GM19099 (cell line): ENCODE measurements around the gene TESPA1.

Source experiments
- POLR2A ChIP-seq: IDR thresholded peaks from 3 replicates; pipeline ENCODE4 v1.6.1; 2011; ENCODE audit warnings: low read depth; ENCODE audit not compliant: insufficient read length; ENCODE audit errors: extremely low read depth

Gene TESPA1

GRCh38 chr12:54984658-54985376 is at the start of gene TESPA1:
Gene TESPA1, minus strand, starts transcription at chr12:54984762. Its CDS starts 10,200 bp downstream, at chr12:54974562.
- peak; percentile 87 for TF ChIP-seq POLR2A

- TF ChIP-seq POLR2A: no peak
Observed at GRCh38 chr12:55034218-55034617, 49.7 kb upstream of the TESPA1 start.

- no peak for TF ChIP-seq POLR2A
Observed at GRCh38 chr12:55025508-55025907, 40.9 kb upstream of the TESPA1 start.

- TF ChIP-seq POLR2A: no peak
Observed at GRCh38 chr12:55024575-55024974, 40.0 kb upstream of the TESPA1 start.

GRCh38 chr12:55019784-55020183 is 35.2 kb upstream of the TESPA1 start, which contains the start of gene NEUROD4:
Gene NEUROD4, plus strand, starts transcription at chr12:55019974. Its CDS starts 6,466 bp downstream, at chr12:55026440.
- TF ChIP-seq POLR2A: no peak

GRCh38 chr12:55017416-55017925 is 32.9 kb upstream of the TESPA1 start:
- TF ChIP-seq POLR2A: no peak

- TF ChIP-seq POLR2A: no peak
Observed at GRCh38 chr12:55008944-55009585, 24.5 kb upstream of the TESPA1 start.

- no peak for TF ChIP-seq POLR2A
Observed at GRCh38 chr12:55002355-55002754, 17.8 kb upstream of the TESPA1 start.

GRCh38 chr12:55001198-55001868 is 16.8 kb upstream of the TESPA1 start:
- no peak for TF ChIP-seq POLR2A

- no peak for TF ChIP-seq POLR2A
Observed at GRCh38 chr12:54998958-54999510, 14.5 kb upstream of the TESPA1 start.

- no peak for TF ChIP-seq POLR2A
Observed at GRCh38 chr12:54997929-54998522, 13.5 kb upstream of the TESPA1 start.

GRCh38 chr12:54996205-54996604 is 11.6 kb upstream of the TESPA1 start:
- TF ChIP-seq POLR2A: no peak

GRCh38 chr12:54993181-54993835 is 8.7 kb upstream of the TESPA1 start:
- TF ChIP-seq POLR2A: no peak

- no peak for TF ChIP-seq POLR2A
Observed at GRCh38 chr12:54991991-54992375, 7.4 kb upstream of the TESPA1 start.
